CD14-positive monocyte (primary cell): ENCODE measurements around the gene NPAS3. TPM values are rescaled to one million over a fixed set of nuclear protein-coding genes. Genes with fewer than 3 reads are reported as not detected.

Source experiments
- DNase-seq, 3 donors: peaks; one replicate each; pipeline ENCODE4 v3.0.0-alpha.2; 2011 to 2022
- H2AFZ ChIP-seq: 2 replicates; pipeline ENCODE4 v1.6.0; 2012; ENCODE audit warnings: mild to moderate bottlenecking, low read depth, low read length, inconsistent platforms; ENCODE audit not compliant: insufficient read depth, poor library complexity, severe bottlenecking
- H3K27ac ChIP-seq, 2 donors: 1 replicate in 1 of 2; 2 replicates in 1 of 2; pipeline ENCODE4 v1.5.1; 2012 to 2013; ENCODE audit warnings: low read length in 2 of 2, control low read depth in 1 of 2, inconsistent platforms in 1 of 2, low read depth in 1 of 2, mild to moderate bottlenecking in 1 of 2
- H3K27me3 ChIP-seq, 2 donors: one replicate each; pipeline versions ENCODE4 v1.6.0 to v1.6.1; 2011 to 2013; ENCODE audit warnings: low read length in 2 of 2; ENCODE audit not compliant: control insufficient read depth in 2 of 2, insufficient read depth in 2 of 2
- H3K36me3 ChIP-seq, 2 donors: replicated peaks in 1 of 2; 1 replicate in 1 of 2; 2 replicates in 1 of 2; pipeline versions ENCODE4 v1.5.1 to v1.6.1; 2012 to 2013; ENCODE audit warnings: low read length in 2 of 2, control low read depth in 1 of 2, inconsistent platforms in 1 of 2, mild to moderate bottlenecking in 1 of 2; ENCODE audit not compliant: insufficient read depth in 2 of 2, control insufficient read depth in 1 of 2
- H3K4me1 ChIP-seq, 2 donors: 1 replicate in 1 of 2; 2 replicates in 1 of 2; pipeline versions ENCODE4 v1.5.1 to v1.6.1; 2012 to 2013; ENCODE audit warnings: low read length in 2 of 2, control low read depth in 1 of 2, inconsistent platforms in 1 of 2, mild to moderate bottlenecking in 1 of 2, moderate library complexity in 1 of 2; ENCODE audit not compliant: insufficient read depth in 2 of 2, control insufficient read depth in 1 of 2
- H3K4me2 ChIP-seq: replicated peaks from 2 replicates; pipeline ENCODE3; 2012; ENCODE audit warnings: low read length, moderate library complexity, mild to moderate bottlenecking; ENCODE audit not compliant: poor library complexity, severe bottlenecking; ENCODE audit errors: extremely low read depth
- H3K4me3 ChIP-seq, 3 experiments: fragments of 200-600 bp in 1 of 3; sonication (generic) in 1 of 3; replicated peaks in 1 of 3; 1 replicate in 2 of 3; 2 replicates in 1 of 3; pipeline ENCODE4 v1.5.1; 2011 to 2013; ENCODE audit warnings: low read length in 3 of 3, mild to moderate bottlenecking in 3 of 3, control low read depth in 2 of 3, low read depth in 2 of 3, inconsistent platforms in 1 of 3, moderate library complexity in 1 of 3
- H3K79me2 ChIP-seq: 2 replicates; pipeline ENCODE4 v1.6.0; 2012; ENCODE audit warnings: mild to moderate bottlenecking, control low read depth, inconsistent platforms, low read length, moderate library complexity; ENCODE audit not compliant: insufficient read depth
- H3K9ac ChIP-seq: 2 replicates; pipeline ENCODE4 v1.6.0; 2017; ENCODE audit warnings: low read length, mild to moderate bottlenecking; ENCODE audit not compliant: insufficient read depth, poor library complexity, severe bottlenecking
- H3K9me3 ChIP-seq, 2 donors: replicated peaks in 1 of 2; 1 replicate in 1 of 2; 2 replicates in 1 of 2; pipeline versions ENCODE4 v1.5.1 to v1.6.1; 2012 to 2013; ENCODE audit warnings: low read length in 2 of 2, control low read depth in 1 of 2; ENCODE audit not compliant: control insufficient read depth in 1 of 2, insufficient read depth in 1 of 2
- H4K20me1 ChIP-seq: 2 replicates; pipeline ENCODE4 v1.6.0; 2012; ENCODE audit warnings: mild to moderate bottlenecking, low read length, control low read depth, moderate library complexity; ENCODE audit not compliant: insufficient read depth
- H3K27ac Mint-ChIP-seq, 7 donors: one replicate each; pipeline ENCODE4 v1.8.0; 2020; ENCODE audit warnings: mild to moderate bottlenecking in 7 of 7, mixed read lengths in 7 of 7, moderate library complexity in 6 of 7, inconsistent platforms in 2 of 7
- H3K27me3 Mint-ChIP-seq, 3 donors: one replicate each; pipeline ENCODE4 v1.8.0; 2021 to 2022; ENCODE audit warnings: low read depth in 3 of 3, mild to moderate bottlenecking in 3 of 3, mixed read lengths in 3 of 3, moderate library complexity in 3 of 3, inconsistent platforms in 1 of 3
- H3K36me3 Mint-ChIP-seq, 2 donors: one replicate each; pipeline ENCODE4 v1.8.0; 2020; ENCODE audit warnings: mixed read lengths in 2 of 2, inconsistent platforms in 1 of 2, mild to moderate bottlenecking in 1 of 2
- H3K4me1 Mint-ChIP-seq: one replicate; pipeline ENCODE4 v1.8.0; 2020; ENCODE audit warnings: mild to moderate bottlenecking, mixed read lengths
- H3K4me3 Mint-ChIP-seq, 2 donors: one replicate each; pipeline ENCODE4 v1.8.0; 2020; ENCODE audit warnings: mild to moderate bottlenecking in 2 of 2, mixed read lengths in 2 of 2, moderate library complexity in 1 of 2
- H3K9me3 Mint-ChIP-seq, 7 donors: one replicate each; pipeline ENCODE4 v1.8.0; 2020 to 2022; ENCODE audit warnings: mixed read lengths in 7 of 7, mild to moderate bottlenecking in 6 of 7, moderate library complexity in 6 of 7, inconsistent platforms in 2 of 7
- WGBS: methylation state at CpG from one replicate; pipeline ENCODE4 v1.1.5; 2013; ENCODE audit warnings: missing lambda C conversion rate; ENCODE audit not compliant: insufficient coverage; 5-methylcytosine and 5-hydroxymethylcytosine counted together
- intact Hi-C, 2 donors: fragments of 100-400 bp; cut with micrococcal nuclease; formaldehyde crosslinking; loops; one replicate each; pipeline versions ENCODE4 v1.15.0 to v1.15.1; 2023
- polyA plus RNA-seq, 3 donors: library from polyadenylated mRNA; depleted of rRNA in 1 of 3; unstranded in 2 of 3; stranded (reverse) in 1 of 3; fragments of 300-500 nt in 2 of 3; fragments of >200 nt in 1 of 3; fragmentation: Illumina TruSeq in 2 of 3; gene quantifications; 1 replicate in 2 of 3; 2 replicates in 1 of 3; pipeline ENCODE4 v1.2.3, GENCODE V29; 2012 to 2021
- TF ChIP-seq, protein P1 (sequence below): fragments of 200-600 bp; IDR thresholded peaks from one replicate; pipeline ENCODE4 v1.8.0; 2022; ENCODE audit warnings: antibody characterized with exemption, mild to moderate bottlenecking

The NPAS3 gene
- polyA plus RNA-seq, 3 donors = not detected

DNA sequence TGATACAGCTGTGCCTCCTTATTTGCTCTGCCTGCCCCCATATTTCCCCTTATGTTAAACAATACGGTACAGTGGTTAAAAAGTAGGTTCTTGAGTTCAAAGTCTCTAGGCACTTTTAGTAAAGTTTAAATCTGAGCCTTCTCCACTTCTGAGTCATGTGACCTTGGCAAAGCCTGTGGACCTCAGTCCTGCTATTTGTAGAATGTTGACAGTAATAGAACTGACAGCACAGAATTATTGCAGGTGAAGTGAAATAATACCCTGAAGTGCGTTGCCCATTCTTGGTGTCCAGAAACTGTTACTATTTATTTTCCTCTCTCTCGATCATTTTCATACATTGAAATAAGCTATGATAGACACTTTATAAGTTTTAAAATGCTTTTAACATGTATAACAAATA is 512.5 kb downstream of the NPAS3 start:
- no peak overlapping the region for H3K27ac ChIP-seq
- no peak for DNase-seq
- no peak overlapping the region for H3K4me3 ChIP-seq
- H3K4me2 ChIP-seq = no peak overlapping the region
- WGBS = no CpG with 5 or more reads among the region's 3 CpGs
- Mint-ChIP-seq H3K9me3 (no peaks in the 10 kb centered on the region), H3K27me3 (peaks cover 0 to under 1% (median 0%) of the 10 kb centered on the region in 3 donors), H3K4me3 (no peak overlapping the region), H3K36me3 (no peaks in the 10 kb centered on the region), H3K27ac (no peak overlapping the region), H3K4me1 (peaks cover 11% of the 10 kb centered on the region)
- H3K36me3 ChIP-seq = no peaks in the 10 kb centered on the region
- intact Hi-C loops = no loop called here
- peaks cover 8 to 9% of the 10 kb centered on the region in 2 donors for H3K4me1 ChIP-seq
- no peaks in the 10 kb centered on the region for H3K27me3 ChIP-seq
- H4K20me1 ChIP-seq = no peaks in the 10 kb centered on the region
- H2AFZ ChIP-seq = no peak overlapping the region
- no peak overlapping the region for H3K9ac ChIP-seq
- TF ChIP-seq, protein P1, sequence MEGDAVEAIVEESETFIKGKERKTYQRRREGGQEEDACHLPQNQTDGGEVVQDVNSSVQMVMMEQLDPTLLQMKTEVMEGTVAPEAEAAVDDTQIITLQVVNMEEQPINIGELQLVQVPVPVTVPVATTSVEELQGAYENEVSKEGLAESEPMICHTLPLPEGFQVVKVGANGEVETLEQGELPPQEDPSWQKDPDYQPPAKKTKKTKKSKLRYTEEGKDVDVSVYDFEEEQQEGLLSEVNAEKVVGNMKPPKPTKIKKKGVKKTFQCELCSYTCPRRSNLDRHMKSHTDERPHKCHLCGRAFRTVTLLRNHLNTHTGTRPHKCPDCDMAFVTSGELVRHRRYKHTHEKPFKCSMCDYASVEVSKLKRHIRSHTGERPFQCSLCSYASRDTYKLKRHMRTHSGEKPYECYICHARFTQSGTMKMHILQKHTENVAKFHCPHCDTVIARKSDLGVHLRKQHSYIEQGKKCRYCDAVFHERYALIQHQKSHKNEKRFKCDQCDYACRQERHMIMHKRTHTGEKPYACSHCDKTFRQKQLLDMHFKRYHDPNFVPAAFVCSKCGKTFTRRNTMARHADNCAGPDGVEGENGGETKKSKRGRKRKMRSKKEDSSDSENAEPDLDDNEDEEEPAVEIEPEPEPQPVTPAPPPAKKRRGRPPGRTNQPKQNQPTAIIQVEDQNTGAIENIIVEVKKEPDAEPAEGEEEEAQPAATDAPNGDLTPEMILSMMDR = no peak
- H3K9me3 ChIP-seq = no peaks in the 10 kb centered on the region
- H3K79me2 ChIP-seq = no peaks in the 10 kb centered on the region

- Histone ChIP-seq H2AFZ (no peak overlapping the region), H3K4me3 (no peak overlapping the region), H3K79me2 (no peaks in the 10 kb centered on the region), H3K4me1 (peaks cover 8 to 9% of the 10 kb centered on the region in 2 donors), H3K9me3 (no peaks in the 10 kb centered on the region), H3K4me2 (no peak overlapping the region), H3K36me3 (no peaks in the 10 kb centered on the region), H3K27ac (no peak overlapping the region), H4K20me1 (no peaks in the 10 kb centered on the region), H3K27me3 (no peaks in the 10 kb centered on the region), H3K9ac (no peak overlapping the region)
- no peak overlapping the region for H3K27ac Mint-ChIP-seq
- 100% methylated on average over 1 of the region's 3 CpGs for WGBS
- TF ChIP-seq, protein P1 = no peak
- peaks cover 11% of the 10 kb centered on the region for H3K4me1 Mint-ChIP-seq
- intact Hi-C loops = no loop called here
- no peaks in the 10 kb centered on the region for H3K27me3 Mint-ChIP-seq
- H3K36me3 Mint-ChIP-seq = no peaks in the 10 kb centered on the region
- no peak for DNase-seq
- H3K4me3 Mint-ChIP-seq = no peak overlapping the region
- H3K9me3 Mint-ChIP-seq = no peaks in the 10 kb centered on the region
Observed at GRCh38 chr14:33452995-33453394, 514.3 kb downstream of the NPAS3 start.
